CD4-positive, alpha-beta T cell treated with Interferon alpha-2 for 1 hour (primary cell): ENCODE data around the gene ZNF692.
"Not testable (repeated sequence)": the region's sequence is repeated elsewhere in the genome, so short reads cannot be mapped to it uniquely, and the experiment has no call there.

ENCODE experiments used
- DNase-seq, 2 donors: peaks; one replicate each; pipeline ENCODE4 v3.0.0-alpha.2; 2020 to 2022

ZNF692 gene

DNA sequence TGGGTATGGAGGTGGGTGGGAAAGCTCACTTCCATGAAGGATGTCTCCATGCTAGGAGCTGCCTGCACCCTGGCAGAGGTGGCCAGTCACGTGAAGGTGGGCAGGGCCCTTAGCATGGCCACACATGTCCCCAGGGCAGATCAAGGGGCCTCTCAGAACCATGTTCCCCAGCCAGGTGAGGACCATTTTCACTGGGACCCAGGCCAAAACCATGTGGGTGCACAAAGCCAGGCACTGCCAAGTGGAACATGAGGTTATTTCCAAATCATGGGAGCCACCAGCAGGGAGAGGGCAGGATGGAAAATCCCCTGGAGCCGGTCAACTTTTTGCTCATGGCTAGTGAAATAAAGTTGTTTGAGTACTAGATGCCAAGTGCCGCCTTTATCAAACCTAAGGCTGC lies 9.7 kb downstream of the ZNF692 start:
- DNase-seq: no peak

DNA sequence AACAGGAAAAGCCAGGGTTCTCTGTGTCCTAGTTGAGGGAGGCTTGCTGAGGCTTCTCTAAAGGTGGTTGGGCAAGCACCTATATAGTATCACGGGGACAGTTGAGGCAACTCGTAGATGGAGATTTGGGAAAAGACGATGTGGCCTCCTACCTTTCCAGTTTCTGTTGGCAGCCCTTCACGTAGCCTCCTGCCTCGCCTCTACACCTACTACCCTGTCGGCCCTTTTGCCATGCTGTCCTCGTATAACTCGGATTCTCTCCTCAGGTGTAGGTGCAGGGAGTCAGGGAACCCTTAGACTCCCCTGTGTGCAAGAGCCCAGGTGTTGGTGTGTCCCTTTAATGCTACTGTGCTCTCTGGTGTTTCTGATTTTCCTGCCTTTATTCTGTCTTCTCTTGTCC lies 10.3 kb downstream of the ZNF692 start:
- DNase-seq: no peak

DNA sequence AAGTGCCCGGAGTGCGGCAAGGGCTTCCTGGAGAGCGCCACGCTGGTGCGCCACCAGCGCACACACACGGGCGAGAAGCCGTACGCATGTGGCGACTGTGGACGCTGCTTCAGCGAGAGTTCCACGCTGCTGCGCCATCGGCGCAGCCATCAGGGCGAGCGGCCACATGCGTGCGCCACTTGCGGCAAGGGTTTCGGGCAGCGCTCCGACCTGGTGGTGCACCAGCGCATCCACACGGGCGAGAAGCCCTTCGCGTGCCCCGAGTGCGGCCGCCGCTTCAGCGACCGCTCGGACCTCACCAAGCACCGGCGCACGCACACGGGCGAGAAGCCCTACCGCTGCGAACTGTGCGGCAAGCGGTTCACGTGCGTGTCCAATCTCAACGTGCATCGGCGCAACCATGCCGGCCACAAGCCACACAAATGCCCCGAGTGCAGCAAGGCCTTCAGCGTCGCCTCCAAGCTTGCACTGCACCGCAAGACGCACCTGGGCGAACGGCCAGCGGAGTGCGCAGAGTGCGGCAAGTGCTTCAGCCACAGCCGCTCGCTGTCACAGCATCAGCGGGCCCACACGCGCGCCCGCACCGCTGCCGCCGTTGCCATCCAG lies 10.8 kb downstream of the ZNF692 start:
- no peak for DNase-seq

DNA sequence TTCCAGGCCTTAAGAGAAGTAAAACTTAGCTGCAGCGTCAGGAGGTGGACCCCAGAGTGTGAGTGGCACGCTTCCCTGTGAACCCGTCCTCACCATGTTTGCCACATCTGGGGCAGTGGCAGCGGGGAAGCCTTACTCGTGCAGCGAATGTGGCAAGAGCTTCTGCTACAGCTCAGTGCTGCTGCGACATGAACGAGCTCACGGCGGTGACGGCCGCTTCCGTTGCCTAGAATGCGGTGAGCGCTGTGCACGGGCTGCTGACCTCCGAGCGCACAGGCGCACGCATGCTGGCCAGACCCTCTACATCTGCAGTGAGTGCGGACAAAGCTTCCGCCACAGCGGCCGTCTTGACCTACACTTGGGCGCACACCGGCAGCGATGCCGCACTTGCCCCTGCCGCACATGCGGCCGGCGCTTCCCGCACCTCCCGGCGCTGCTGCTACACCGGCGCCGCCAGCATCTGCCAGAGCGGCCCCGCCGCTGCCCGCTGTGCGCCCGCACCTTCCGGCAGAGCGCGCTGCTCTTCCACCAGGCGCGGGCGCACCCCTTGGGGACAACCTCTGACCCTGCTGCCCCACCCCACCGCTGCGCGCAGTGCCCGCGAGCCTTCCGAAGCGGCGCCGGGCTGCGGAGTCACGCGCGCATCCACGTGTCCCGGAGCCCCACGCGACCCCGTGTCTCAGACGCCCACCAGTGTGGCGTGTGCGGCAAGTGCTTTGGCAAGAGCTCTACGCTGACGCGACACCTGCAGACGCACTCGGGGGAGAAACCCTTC lies 11.5 kb downstream of the ZNF692 start:
- DNase-seq: no peak

DNA sequence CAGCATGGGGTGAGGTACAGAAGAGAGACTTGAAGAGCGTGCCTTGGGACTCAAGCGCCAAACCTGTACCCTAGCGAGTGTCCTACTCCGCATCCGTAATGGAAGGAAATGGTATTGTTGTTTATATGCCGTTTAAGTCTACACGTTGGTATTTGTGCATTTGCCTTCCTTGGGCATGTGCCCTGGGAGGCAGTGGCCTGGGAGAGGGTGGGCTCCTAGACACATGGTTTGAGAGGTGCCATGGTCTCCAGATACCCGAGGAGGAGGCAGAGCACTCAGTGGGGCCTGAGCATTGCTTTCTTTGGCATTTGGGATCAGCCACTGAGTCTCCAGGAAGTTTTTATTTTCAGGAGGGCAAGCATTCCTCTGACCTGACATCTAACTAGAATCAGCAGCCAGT lies 14.4 kb downstream of the ZNF692 start:
- DNase-seq: no peak

DNA sequence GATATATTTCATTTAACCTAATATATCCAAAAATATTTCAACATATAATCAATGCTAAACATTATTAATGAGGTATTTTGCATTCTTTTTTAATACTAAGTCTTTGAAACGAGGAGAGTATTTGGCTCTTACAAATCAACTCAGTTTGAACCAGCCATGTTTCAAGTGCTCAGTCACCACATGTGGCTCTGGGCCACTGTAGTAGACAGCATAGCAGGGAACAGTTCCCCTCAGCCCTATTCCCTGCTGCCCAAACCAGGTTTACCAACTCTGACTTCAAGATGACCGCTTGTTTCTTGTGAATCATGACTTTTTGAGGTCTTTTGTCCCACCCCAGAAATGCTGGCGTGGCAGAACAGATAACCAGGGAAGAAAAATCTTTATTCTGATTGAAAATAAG lies 15.2 kb downstream of the ZNF692 start:
- no peak for DNase-seq

DNA sequence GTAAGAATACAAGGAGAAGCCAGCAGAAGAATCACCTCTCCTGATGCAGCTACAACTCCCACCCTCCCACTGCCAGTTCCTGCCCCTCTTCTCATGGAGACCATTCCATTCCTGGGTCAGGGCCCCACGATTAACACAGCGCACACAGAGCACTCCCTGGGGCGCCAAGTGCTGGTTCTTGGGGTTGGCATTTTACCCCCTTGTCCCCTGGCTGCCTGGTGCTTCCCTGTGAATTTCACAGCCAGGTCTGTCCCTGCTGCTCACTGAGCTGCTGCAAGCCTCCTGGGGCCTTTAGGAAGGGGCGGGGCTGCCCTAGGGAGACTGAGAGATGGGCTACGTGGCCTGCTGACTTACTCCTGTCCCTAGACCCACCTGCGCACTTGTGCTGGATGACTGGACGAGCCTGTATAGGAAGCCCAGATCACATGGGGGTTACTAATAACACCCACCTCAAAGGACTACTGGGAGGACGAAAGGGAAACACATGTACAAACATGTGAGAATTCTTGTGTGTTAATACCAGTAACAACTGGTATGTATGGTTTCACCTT lies 16.0 kb downstream of the ZNF692 start:
- no peak for DNase-seq

DNA sequence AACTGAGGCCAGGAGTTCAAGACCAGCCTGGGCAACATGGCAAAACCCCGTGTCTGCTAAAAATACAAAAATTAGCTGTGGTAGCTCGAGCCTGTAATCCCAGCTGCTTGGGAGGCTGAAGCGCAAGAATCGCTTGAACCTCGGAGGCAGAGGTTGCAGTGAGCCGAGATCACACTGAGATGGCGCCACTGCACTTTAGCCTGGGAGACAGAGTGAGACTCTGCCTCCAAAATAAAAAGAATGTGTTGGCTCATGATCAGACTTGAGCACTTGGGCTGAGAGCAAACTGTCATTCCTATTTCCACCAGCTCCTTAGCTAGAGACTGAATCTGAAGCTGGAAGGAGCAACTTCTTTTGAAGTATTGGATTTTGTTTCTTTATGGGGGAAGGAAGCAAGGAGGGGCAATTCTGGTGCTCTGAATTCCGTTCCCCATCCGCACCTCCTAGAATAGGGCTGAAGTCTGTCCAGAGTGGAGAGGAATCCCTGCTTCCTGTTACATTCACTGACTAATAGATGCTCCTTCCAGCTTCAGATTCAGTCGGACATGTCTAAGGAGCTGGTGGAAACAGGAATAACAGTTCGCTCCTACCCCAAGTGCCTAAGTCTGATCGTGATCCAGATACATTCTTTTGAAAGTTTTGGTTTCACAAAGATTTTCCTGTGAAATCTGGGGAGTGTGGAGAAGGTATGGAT lies 17.0 kb downstream of the ZNF692 start:
- DNase-seq: peak; percentile 47 to 66

DNA sequence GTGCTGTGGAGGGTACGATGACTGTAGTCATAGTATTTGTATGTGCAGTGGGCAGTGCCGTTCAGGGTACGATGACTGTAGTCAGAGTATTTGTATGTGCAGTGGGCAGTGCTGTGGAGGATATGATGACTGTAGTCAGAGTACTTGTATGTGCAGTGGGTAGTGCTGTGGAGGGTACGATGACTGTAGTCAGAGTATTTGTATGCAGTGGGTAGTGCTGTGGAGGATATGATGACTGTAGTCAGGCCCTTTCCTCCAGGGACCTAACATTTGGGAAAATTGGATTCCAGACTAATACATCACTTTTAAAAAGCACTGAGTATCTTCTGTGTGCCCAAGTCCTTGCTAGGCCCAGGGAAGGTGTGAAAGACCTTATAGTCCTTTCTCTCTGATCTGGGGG lies 17.9 kb downstream of the ZNF692 start:
- no peak for DNase-seq

DNA sequence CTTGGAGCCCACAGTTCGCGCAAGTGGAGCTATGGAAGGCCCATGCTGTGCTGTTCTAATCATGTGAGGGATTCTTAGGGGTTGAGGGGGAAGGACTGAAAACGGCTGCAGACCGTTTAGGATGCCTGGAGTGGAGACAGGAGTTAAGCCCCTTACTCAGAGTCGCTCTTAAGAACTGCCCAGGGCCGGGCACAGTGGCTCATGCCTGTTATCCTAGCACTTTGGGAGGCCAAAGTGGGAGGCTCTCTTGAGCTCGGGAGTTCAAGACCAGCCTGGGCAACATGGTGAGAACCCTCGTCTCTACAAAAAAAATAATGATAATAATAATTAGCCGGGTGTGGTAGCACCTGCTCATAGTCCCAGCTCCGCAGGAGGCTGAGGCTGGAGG lies 19.7 kb downstream of the ZNF692 start:
- no peak for DNase-seq

DNA sequence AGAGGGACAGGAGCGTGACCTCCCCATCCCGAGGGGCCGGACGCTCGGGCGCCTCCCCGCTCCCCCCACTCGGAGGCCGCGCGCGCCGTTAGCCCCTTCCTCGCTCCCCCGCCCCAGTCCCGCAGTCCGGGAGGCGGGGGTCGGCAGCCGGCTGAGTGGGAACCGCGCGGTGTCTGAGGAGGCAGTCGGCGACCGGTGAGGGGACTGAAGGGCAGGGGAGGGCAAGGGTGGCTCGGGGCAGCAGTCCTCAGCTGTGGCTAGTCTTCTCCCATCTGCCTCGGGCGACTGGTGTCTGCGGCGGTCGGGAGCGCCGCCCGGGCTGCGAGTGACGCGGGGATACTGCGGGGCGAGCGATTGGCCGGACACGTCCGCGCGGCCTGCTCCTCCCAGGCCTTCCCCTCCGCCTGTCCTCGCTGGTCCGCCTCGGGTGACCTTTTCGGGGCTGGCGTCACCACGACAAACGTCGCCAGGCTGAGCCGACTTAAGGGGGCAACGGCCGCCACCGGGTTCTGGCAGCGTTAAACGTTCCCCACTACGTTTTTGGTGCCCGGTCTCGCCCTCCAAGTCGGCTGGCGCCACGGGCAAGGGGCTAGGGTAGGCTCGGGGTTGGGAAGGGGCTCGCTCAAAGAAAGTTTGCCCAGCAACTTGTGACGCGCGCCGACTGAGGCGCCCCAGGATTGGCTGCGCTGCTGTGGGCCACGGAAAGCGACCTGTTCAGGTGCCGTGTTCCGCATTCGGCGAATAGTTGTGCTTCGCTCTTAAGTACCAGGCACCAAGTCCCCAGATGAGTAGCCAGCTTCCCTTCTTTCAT lies 20.3 kb downstream of the ZNF692 start:
- peak; percentile 90 to 92 for DNase-seq

DNA sequence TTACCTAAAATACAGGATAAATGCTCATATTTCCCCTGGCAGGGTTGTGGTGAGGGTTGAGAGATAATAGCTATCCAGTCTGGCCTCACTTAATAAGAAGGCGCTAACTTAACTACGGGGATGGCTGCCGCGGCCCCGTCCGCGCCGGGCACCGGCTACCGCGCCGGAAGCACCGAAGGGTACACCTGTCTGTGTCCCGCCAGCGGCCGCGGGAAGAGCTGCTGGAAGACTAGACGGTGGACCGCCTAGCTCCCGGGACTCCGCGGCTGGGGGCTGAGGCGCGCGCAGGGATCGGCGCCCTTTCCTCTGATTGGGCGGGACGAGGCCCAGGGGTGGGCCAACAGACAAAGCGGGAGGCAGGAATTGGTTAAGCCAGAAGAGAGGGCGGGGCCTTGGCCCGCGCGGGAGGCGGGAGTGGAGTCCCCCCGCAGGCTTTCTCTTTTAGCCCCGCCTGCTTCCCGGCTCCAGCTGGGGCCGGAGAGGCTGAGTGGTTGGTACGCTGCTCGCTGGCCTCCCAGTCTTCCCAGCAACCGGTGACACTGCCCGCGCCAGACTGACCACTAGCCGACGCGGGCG lies 21.0 kb downstream of the ZNF692 start, which contains the start of gene ZNF672:
ZNF672 (plus strand) TSS at position 444 of the 576 bp plus-strand sequence. CDS start 9,051 bp downstream, outside the sequence.
- peak; percentile 95 to 96 for DNase-seq

DNA sequence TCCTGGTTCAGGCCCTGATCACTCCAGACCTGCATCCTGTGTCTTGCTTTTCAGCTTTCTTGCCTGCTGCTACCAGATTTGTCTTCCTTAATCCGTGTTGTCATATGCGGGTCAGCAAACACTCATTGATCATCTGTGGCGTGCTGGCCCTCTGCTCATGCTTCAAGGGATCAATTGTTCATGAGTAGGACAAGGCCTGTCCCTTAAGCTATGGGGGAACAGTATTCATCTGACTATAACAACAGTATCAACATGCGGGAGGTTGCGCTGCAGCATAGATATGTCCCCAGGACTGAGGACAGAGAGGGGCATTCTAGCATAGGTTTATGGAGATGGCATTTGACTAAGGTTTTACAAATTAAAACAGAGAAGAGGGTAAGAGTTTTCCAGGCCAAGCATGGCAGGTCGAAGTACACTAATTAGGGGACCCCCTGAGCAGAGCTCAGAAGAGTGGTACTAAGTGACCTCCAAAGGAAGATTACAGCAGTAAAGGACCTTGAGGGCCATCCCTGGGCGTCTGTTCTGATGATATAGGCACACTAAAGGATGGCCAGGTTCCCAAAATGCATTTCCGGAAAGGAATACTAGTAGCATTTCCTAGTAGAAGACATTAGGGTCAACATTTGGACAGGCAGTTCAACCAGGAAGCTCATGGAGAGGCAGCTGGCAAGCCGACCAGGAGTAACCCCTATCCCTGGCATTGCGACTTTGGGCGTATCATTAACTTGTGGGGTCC lies 21.7 kb downstream of the ZNF692 start:
- DNase-seq: no peak

DNA sequence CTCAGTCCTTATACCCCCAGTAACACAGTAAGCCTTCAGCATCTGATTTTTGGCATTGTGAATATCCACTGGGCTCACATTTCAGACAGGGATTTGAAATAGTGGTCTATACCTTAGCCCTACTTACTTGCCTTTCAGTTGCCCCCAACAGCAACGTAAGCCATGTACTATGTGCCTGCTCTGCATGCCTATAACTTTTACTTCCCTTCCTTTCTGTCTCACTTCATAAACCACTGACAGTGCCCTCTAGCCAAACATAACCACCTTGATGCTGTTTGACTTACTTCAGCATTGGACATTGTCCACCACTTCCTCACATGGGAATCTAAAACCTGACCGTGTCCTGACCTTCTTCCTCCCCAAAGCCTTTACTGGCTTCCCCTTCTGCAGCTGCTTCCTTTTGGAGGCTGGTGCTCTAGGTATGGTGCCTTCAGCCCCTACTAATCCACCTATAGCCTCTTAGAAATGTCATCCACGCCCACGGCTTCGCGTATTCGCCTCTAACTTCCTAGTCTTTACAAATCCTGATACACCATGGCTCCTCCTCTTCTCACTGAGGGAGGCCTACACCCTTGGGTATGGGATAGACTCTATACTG lies 24.4 kb downstream of the ZNF692 start:
- DNase-seq: no peak

DNA sequence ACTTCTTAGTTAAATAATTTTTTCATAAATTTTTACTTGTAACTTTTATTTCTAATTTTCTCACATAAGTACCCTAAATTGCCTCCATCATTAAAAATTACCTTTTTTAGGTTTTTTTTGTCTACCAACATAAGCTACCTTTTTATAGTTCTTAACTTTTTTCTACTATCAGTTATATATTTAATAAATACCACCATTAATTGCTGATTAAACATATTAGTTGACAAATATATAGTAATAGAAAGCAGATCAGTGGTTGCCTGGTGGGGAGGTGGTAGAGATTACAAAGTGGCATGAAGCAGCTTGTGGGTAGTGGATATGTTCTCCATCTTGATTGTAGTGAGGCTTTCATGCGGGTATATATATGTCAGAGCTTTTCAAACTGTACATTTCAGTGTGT lies 27.0 kb downstream of the ZNF692 start:
- no peak for DNase-seq

DNA sequence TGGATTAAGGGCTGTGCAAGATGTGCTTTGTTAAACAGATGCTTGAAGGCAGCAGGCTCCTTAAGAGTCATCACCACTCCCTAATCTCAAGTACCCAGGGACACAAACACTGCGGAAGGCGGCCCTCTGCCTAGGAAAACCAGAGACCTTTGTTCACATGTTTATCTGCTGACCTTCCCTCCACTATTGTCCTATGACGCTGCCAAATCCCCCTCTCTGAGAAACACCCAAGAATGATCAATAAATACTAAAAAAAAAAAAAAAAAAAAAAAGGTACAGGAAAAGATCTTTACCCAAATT lies 28.2 kb downstream of the ZNF692 start:
- not testable (repeated sequence) for DNase-seq

DNA sequence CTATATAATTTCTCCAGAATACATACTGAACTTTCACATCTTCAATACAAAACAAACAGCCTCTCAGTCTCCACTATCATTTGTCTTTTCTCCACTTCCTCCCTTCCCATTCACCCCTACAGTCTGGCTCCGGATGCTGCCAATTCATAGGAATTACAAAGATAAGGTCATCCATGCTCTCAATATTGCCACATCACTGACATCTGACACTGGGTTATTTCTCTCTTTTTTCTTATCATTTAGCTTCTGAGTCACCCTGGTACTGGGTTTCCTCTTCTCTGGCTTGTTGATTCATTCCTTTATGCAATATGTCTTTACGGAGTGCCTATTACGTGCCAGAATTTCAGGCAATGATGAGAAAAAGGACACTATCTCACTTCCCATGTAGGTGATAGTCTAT lies 30.0 kb downstream of the ZNF692 start:
- DNase-seq: no peak

DNA sequence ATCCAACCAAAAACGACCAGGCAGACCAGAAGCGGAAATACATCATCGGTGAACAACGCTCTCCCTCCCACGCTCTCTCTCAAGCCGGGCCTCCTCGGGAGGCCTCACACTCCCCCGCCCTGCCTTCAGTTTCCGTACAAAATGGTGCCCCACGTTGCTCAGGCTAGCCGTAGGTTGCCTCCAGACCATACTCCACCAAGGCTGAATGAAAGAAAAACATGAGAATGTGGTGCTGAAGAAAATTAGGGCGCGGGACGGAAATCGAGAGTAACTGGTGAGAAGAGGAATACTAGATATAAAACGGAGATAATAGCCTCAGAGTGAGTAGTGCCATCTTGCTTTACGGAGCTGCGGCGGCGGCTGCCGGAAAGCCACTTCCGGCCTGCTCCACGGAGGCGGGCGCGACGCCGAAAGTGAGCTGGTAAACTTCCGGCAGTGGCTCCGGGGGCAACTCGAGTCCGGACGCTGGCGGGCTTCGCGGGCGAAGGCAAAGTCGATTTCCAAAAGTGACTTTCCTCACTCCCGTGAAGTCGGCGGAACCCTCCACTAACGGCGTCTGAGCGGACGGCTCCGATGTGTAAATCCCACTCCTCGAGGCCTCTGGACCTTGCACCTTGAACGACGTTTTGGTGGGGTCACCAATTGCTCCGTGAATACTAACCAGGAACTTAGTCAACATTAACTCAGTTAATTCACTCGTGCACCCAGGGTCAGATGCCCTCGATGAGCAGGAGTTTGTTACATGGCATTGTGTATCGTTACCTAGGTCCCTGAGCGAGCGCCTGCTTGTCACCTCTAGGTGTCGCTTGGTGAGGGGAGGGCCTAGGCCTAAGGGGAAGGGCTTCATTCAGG lies 32.8 kb downstream of the ZNF692 start, which contains the start of gene SH3BP5L:
SH3BP5L (minus strand) TSS at position 7 of the 852 bp plus-strand sequence. CDS start 980 bp downstream, outside the sequence.
- DNase-seq: peak; percentile 90 to 92

DNA sequence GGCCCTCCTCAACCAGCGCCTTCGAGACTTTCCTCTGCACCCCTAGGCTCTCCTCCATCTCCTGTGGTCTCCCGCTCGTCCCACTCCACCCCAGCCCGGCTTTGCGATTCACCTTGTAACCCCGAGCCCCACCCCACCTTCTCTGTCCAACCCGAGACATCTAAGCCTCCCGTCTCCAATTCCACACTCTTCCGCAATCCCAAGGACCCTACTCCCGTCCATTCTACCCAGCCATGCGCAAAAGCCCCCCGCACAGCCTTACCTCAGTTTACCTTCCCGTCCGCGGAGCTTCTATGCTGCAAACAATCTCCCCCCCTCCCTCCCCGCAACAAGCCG lies 33.3 kb downstream of the ZNF692 start:
- no peak for DNase-seq

DNA sequence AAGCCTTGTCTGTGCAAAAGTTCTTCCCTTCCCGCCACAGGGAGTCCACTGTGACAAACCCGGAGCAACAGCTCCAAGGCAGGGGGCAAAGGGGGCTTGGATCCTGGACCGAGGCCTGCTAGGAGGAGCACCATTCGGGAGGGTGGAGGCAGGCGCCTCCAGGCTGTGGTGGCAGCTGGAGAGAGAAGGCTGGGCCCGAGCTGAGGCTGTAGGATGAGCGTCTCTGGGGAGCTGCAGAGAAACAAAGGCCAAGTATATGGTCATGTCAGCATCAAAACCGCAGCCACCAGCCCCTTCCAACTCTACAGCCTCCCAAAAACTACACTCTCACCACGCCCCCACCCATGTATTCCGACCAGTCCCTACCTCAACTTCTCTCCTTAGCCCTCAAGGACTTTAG lies 33.7 kb downstream of the ZNF692 start:
- DNase-seq: no peak

DNA sequence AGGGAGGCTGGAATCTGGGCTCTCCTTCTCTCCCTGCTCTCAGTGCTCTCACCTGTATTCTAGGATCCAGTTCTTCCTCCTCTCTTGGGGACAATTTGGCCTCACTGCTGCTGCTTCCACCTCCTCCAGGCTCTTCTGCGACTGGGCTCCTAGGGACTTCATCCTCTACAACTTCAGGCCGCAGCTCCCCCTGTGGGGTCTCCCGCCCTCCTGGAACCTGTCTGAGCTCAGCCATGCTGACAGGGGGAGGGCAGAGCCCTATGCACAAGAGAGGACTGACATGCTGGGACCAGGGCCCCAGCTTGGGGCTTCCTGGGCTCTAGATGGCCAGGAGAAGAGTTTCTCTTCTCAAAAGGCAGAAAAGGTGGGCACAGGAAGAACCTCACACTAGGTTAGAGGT lies 34.2 kb downstream of the ZNF692 start:
- no peak for DNase-seq
